K562 (cell line): ENCODE data around the gene GTF2A1. TPM values are rescaled to one million over a fixed set of nuclear protein-coding genes. Genes with fewer than 3 reads are reported as not detected.

ENCODE experiments used
- ATAC-seq: fragments of 200-7000 bp; cut with Tn5 transposase; 3 replicates; pipeline ENCODE4 v1.9.1; 2020; ENCODE audit warnings: moderate library complexity
- BruUV-seq: library from RNA; stranded (reverse); fragments of 400-500 nt; replicated peaks from 2 replicates; lab custom pipeline; 2021; lab: Mats Ljungman, UMichigan
- CTCF ChIA-PET: fragments of 300-600 bp; formaldehyde crosslinking; extraction: SDS; loops from one replicate; lab custom pipeline; 2021; ENCODE audit warnings: low intra/inter-chr PET ratio; lab: Yijun Ruan, JAX
- POLR2A ChIA-PET: fragments of 300-600, 350-650 bp; sonication (Branson Sonifier 250); formaldehyde crosslinking; extraction: SDS; loops from one replicate; lab custom pipeline; 2021; ENCODE audit warnings: antibody characterized with exemption, inconsistent platforms; lab: Yijun Ruan, JAX
- DNase-seq, 4 experiments: peaks; one replicate each; pipeline versions ENCODE4 v3.0.0 to v3.0.0-alpha.2; 2011 to 2018; ENCODE audit warnings: low spot score in 3 of 4, mixed read lengths in 3 of 4; ENCODE audit errors: extremely low read depth in 1 of 4
- FAIRE-seq: peaks from 2 replicates; lab custom pipeline; 2011; peaks lifted over from hg19 to GRCh38; lab: Jason Lieb, UNC
- H2AFZ ChIP-seq: 2 replicates; pipeline ENCODE4 v1.6.0; 2011; ENCODE audit warnings: low read depth, low read length, control low read depth, inconsistent platforms
- H3K27ac ChIP-seq: fragments of 200-600 bp; 3 replicates; pipeline ENCODE4 v1.8.0; 2011; ENCODE audit warnings: low read depth, mild to moderate bottlenecking, control low read depth, inconsistent platforms, low read length, moderate library complexity, mixed read lengths; ENCODE audit errors: extremely low read depth
- H3K27me3 ChIP-seq, 2 experiments: fragments of 300-600 bp in 1 of 2; 2 replicates in 1 of 2; 3 replicates in 1 of 2; pipeline versions ENCODE4 v1.6.0 to v1.8.0; 2011; ENCODE audit warnings: inconsistent platforms in 2 of 2, low read length in 2 of 2, mild to moderate bottlenecking in 1 of 2, mixed read lengths in 1 of 2, moderate library complexity in 1 of 2; ENCODE audit not compliant: control insufficient read depth in 2 of 2, insufficient read depth in 2 of 2
- H3K36me3 ChIP-seq: fragments of 300-600 bp; 3 replicates; pipeline ENCODE4 v1.8.0; 2011; ENCODE audit warnings: mild to moderate bottlenecking, low read length, inconsistent platforms; ENCODE audit not compliant: control insufficient read depth, insufficient read depth
- H3K4me1 ChIP-seq, 2 experiments: fragments of 200-600 bp in 1 of 2; replicated peaks in 1 of 2; 2 replicates in 1 of 2; 3 replicates in 1 of 2; pipeline versions ENCODE4 v1.5.1 to v1.8.0; 2011; ENCODE audit warnings: inconsistent platforms in 2 of 2, low read length in 2 of 2, mild to moderate bottlenecking in 1 of 2, mixed read lengths in 1 of 2, moderate library complexity in 1 of 2; ENCODE audit not compliant: control insufficient read depth in 2 of 2, insufficient read depth in 2 of 2
- H3K4me2 ChIP-seq: 2 replicates; pipeline ENCODE4 v1.6.1; 2011; ENCODE audit warnings: low read length, control low read depth, inconsistent platforms, mixed read lengths; ENCODE audit not compliant: insufficient read depth
- H3K4me3 ChIP-seq: fragments of 200-600 bp; sonication (generic), shearing (Covaris generic); 2 replicates; pipeline ENCODE4 v1.5.1; 2016; ENCODE audit warnings: control low read depth, inconsistent platforms
- H3K79me2 ChIP-seq: fragments of 200-600 bp; 3 replicates; pipeline ENCODE4 v1.8.0; 2011; ENCODE audit warnings: low read length, inconsistent platforms; ENCODE audit not compliant: control insufficient read depth, insufficient read depth
- H3K9ac ChIP-seq, 2 experiments: 2 replicates each; pipeline versions ENCODE4 v1.6.0 to v1.6.1; 2011; ENCODE audit warnings: low read depth in 2 of 2, low read length in 2 of 2, control low read depth in 1 of 2, inconsistent platforms in 1 of 2, mild to moderate bottlenecking in 1 of 2, mixed read lengths in 1 of 2; ENCODE audit not compliant: insufficient read depth in 1 of 2
- H3K9me1 ChIP-seq: one replicate; pipeline ENCODE4 v1.6.0; 2011; ENCODE audit warnings: inconsistent platforms, mild to moderate bottlenecking, low read length, moderate library complexity; ENCODE audit not compliant: control insufficient read depth, insufficient read depth
- H3K9me3 ChIP-seq: replicated peaks from 2 replicates; pipeline ENCODE4 v1.5.1; 2011; ENCODE audit warnings: low read depth, low read length, inconsistent platforms; ENCODE audit not compliant: control insufficient read depth, insufficient read depth
- H4K20me1 ChIP-seq: replicated peaks from 2 replicates; pipeline ENCODE4 v1.6.1; 2011; ENCODE audit warnings: low read length, inconsistent platforms, mixed read lengths; ENCODE audit not compliant: control insufficient read depth, insufficient read depth
- CHCHD3 ChIP-seq: fragments of 250-450 bp; sonication (Bioruptor Pico); IDR thresholded peaks from 2 replicates; pipeline ENCODE4 v2.1.2; 2022; ENCODE audit warnings: mild to moderate bottlenecking
- CREBBP ChIP-seq: IDR thresholded peaks from one replicate; pipeline ENCODE4 v1.6.1; 2012; ENCODE audit warnings: low read depth, mild to moderate bottlenecking, control low read depth, inconsistent platforms, low read length
- MYNN ChIP-seq, 2 experiments: sonication (generic); formaldehyde crosslinking in 1 of 2; IDR thresholded peaks; 2 replicates each; pipeline versions ENCODE4 v1.5.0 to v1.6.1; 2016 to 2020; ENCODE audit warnings: antibody characterized with exemption in 1 of 2, missing genetic modification reagents in 1 of 2
- POLR3G ChIP-seq: IDR thresholded peaks from 2 replicates; pipeline ENCODE4 v1.6.1; 2011; ENCODE audit not compliant: insufficient read length, insufficient replicate concordance; ENCODE audit errors: extremely low read depth
- SMARCB1 ChIP-seq: IDR thresholded peaks from 2 replicates; pipeline ENCODE4 v1.6.1; 2011; ENCODE audit warnings: improper control_type of control experiment, low read depth; ENCODE audit not compliant: insufficient read length
- SREBF2 ChIP-seq: sonication (generic); formaldehyde crosslinking; IDR thresholded peaks from 2 replicates; pipeline ENCODE4 v1.4.0; 2020; ENCODE audit warnings: mild to moderate bottlenecking, missing genetic modification reagents
- ZNF668 ChIP-seq: fragments of 250-450 bp; sonication (Bioruptor Pico); IDR thresholded peaks from 2 replicates; pipeline ENCODE4 v1.8.0; 2022; ENCODE audit warnings: mild to moderate bottlenecking, inconsistent platforms
- WGBS: fragments of 100-300 bp; shearing (Covaris generic); methylation state at CpG from one replicate; pipeline ENCODE4 v1.1.6; 2016; ENCODE audit warnings: low coverage, mixed read lengths; ENCODE audit not compliant: insufficient coverage; ENCODE audit errors: missing lambda C conversion rate; 5-methylcytosine and 5-hydroxymethylcytosine counted together
- in situ Hi-C: fragments of 300-500 bp; cut with MboI; formaldehyde crosslinking; loops from 4 replicates; pipeline ENCODE4 v1.15.0; 2018; ENCODE audit warnings: inconsistent platforms, mixed read lengths
- intact Hi-C: fragments of 100-400 bp; cut with micrococcal nuclease; formaldehyde crosslinking; loops from 2 replicates; pipeline ENCODE4 v1.14.2; 2022
- polyA plus RNA-seq, 8 experiments: library from polyadenylated mRNA; depleted of rRNA in 4 of 8; stranded (reverse) in 5 of 8; unstranded in 3 of 8; fragments of >200 nt; fragmentation: Nextera tagmentation in 2 of 8; fragmentation: Illumina TruSeq in 1 of 8; extraction: Ambion mirVana in 2 of 8; extraction: Trizol in 1 of 8; gene quantifications; 2 replicates each; pipeline versions ENCODE4 v1.2.1 to v1.2.3, GENCODE V29; 2011 to 2014; ENCODE audit warnings: inconsistent platforms in 1 of 8, missing spikeins in 1 of 8
- total RNA-seq, 7 experiments: library from RNA; depleted of rRNA in 6 of 7; stranded (reverse); fragments of >200 nt in 6 of 7; fragmentation: Illumina TruSeq in 2 of 7; extraction: Trizol in 2 of 7; gene quantifications; 2 replicates each; pipeline versions ENCODE4 v1.2.1 to v1.2.3, GENCODE V29; 2011 to 2021; ENCODE audit warnings: low replicate concordance in 1 of 7
- TF ChIP-seq, protein P1 (sequence below): fragments of 450-650 bp; formaldehyde crosslinking; IDR thresholded peaks from 2 replicates; pipeline ENCODE4 v1.4.0; 2020; ENCODE audit warnings: mild to moderate bottlenecking, mixed read lengths
- TF ChIP-seq, protein P2 (sequence below): fragments of 450-650 bp; IDR thresholded peaks from 2 replicates; pipeline ENCODE4 v1.6.1; 2016; ENCODE audit warnings: mild to moderate bottlenecking, moderate library complexity

Gene GTF2A1
- total and polyA plus RNA-seq, 9 of the 15 experiments (the other 6 are each of a cell fraction or from before 2014, with no cell fraction given), result 3.4 to 22.8 (median 14.7) TPM

DNA sequence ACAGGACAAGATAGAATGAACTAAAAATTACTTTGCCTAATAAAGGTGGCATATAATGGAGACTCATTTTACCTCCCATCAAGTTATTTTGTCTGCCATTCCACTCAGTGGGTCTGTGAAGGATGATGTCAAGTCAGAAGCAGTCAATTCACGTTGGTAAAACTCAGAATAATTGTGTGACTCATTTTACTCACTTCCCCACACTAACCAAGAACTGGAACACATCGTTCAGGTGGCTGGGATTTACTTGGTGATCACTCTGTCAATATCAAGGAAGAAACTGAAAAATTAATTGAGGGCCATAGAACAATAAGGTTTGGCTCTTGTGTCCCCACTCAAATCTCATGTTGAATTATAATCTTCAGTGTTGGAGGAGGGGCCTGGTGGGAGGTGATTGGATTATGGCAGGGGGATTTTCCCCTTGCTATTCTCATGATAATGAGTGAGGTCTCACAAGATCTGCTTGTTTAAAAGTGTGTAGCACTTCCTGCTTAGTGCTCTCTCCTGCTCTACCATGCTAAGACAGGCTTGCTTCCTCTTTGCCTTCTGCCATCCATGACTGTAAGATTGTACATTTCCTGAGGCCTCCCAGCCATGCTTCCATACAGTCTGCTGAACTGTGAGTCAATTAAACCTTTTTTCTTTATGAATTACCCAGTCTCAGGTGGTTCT lies 35.7 kb upstream of the GTF2A1 start:
- intact Hi-C loops (no loop called here), in situ Hi-C loops (no loop called here)
- WGBS, result 33% methylated on average over 2 of the region's 2 CpGs
- Histone ChIP-seq H3K4me2 (no peak overlapping the region), H3K9me1 (no peaks in the 10 kb centered on the region), H3K9ac (no peak overlapping the region), H3K79me2 (no peaks in the 10 kb centered on the region), H3K27me3 (no peaks in the 10 kb centered on the region), H3K4me1 (no peaks in the 10 kb centered on the region), H3K9me3 (no peaks in the 10 kb centered on the region), H3K27ac (no peak overlapping the region), H3K36me3 (peaks cover 17% of the 10 kb centered on the region; the same call in 1 of the 3 replicates), H4K20me1 (no peaks in the 10 kb centered on the region), H2AFZ (no peak overlapping the region), H3K4me3 (no peak overlapping the region)
- ATAC-seq (no peak), DNase-seq (no peak), FAIRE-seq (no peak)
- ChIA-PET POLR2A (no interaction called here), CTCF (no interaction called here)
- BruUV-seq, result no TSS peak
- TF ChIP-seq, protein P1, sequence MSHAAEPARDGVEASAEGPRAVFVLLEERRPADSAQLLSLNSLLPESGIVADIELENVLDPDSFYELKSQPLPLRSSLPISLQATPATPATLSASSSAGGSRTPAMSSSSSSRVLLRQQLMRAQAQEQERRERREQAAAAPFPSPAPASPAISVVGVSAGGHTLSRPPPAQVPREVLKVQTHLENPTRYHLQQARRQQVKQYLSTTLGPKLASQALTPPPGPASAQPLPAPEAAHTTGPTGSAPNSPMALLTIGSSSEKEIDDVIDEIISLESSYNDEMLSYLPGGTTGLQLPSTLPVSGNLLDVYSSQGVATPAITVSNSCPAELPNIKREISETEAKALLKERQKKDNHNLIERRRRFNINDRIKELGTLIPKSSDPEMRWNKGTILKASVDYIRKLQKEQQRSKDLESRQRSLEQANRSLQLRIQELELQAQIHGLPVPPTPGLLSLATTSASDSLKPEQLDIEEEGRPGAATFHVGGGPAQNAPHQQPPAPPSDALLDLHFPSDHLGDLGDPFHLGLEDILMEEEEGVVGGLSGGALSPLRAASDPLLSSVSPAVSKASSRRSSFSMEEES (CRISPR knock-in tag), result no peak
- TF ChIP-seq MYNN (IDR thresholded peaks at IDR 0.05) (no peak), MYNN (CRISPR knock-in tag; IDR thresholded peaks at IDR 0.05) (no peak), POLR3G (no peak), CREBBP (no peak), CHCHD3 (no peak), SREBF2 (CRISPR knock-in tag) (no peak), ZNF668 (CRISPR knock-in tag) (no peak), SMARCB1 (no peak)
- TF ChIP-seq, protein P2, sequence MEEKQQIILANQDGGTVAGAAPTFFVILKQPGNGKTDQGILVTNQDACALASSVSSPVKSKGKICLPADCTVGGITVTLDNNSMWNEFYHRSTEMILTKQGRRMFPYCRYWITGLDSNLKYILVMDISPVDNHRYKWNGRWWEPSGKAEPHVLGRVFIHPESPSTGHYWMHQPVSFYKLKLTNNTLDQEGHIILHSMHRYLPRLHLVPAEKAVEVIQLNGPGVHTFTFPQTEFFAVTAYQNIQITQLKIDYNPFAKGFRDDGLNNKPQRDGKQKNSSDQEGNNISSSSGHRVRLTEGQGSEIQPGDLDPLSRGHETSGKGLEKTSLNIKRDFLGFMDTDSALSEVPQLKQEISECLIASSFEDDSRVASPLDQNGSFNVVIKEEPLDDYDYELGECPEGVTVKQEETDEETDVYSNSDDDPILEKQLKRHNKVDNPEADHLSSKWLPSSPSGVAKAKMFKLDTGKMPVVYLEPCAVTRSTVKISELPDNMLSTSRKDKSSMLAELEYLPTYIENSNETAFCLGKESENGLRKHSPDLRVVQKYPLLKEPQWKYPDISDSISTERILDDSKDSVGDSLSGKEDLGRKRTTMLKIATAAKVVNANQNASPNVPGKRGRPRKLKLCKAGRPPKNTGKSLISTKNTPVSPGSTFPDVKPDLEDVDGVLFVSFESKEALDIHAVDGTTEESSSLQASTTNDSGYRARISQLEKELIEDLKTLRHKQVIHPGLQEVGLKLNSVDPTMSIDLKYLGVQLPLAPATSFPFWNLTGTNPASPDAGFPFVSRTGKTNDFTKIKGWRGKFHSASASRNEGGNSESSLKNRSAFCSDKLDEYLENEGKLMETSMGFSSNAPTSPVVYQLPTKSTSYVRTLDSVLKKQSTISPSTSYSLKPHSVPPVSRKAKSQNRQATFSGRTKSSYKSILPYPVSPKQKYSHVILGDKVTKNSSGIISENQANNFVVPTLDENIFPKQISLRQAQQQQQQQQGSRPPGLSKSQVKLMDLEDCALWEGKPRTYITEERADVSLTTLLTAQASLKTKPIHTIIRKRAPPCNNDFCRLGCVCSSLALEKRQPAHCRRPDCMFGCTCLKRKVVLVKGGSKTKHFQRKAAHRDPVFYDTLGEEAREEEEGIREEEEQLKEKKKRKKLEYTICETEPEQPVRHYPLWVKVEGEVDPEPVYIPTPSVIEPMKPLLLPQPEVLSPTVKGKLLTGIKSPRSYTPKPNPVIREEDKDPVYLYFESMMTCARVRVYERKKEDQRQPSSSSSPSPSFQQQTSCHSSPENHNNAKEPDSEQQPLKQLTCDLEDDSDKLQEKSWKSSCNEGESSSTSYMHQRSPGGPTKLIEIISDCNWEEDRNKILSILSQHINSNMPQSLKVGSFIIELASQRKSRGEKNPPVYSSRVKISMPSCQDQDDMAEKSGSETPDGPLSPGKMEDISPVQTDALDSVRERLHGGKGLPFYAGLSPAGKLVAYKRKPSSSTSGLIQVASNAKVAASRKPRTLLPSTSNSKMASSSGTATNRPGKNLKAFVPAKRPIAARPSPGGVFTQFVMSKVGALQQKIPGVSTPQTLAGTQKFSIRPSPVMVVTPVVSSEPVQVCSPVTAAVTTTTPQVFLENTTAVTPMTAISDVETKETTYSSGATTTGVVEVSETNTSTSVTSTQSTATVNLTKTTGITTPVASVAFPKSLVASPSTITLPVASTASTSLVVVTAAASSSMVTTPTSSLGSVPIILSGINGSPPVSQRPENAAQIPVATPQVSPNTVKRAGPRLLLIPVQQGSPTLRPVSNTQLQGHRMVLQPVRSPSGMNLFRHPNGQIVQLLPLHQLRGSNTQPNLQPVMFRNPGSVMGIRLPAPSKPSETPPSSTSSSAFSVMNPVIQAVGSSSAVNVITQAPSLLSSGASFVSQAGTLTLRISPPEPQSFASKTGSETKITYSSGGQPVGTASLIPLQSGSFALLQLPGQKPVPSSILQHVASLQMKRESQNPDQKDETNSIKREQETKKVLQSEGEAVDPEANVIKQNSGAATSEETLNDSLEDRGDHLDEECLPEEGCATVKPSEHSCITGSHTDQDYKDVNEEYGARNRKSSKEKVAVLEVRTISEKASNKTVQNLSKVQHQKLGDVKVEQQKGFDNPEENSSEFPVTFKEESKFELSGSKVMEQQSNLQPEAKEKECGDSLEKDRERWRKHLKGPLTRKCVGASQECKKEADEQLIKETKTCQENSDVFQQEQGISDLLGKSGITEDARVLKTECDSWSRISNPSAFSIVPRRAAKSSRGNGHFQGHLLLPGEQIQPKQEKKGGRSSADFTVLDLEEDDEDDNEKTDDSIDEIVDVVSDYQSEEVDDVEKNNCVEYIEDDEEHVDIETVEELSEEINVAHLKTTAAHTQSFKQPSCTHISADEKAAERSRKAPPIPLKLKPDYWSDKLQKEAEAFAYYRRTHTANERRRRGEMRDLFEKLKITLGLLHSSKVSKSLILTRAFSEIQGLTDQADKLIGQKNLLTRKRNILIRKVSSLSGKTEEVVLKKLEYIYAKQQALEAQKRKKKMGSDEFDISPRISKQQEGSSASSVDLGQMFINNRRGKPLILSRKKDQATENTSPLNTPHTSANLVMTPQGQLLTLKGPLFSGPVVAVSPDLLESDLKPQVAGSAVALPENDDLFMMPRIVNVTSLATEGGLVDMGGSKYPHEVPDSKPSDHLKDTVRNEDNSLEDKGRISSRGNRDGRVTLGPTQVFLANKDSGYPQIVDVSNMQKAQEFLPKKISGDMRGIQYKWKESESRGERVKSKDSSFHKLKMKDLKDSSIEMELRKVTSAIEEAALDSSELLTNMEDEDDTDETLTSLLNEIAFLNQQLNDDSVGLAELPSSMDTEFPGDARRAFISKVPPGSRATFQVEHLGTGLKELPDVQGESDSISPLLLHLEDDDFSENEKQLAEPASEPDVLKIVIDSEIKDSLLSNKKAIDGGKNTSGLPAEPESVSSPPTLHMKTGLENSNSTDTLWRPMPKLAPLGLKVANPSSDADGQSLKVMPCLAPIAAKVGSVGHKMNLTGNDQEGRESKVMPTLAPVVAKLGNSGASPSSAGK, result no peak
